Neural cell (in vitro differentiated cells): ENCODE data around the gene SLC44A5. TPM values are rescaled to one million over a fixed set of nuclear protein-coding genes. Genes with fewer than 3 reads are reported as not detected.

Experiments
- H2AFZ ChIP-seq: fragments of 200-600, 300-800 bp; sonication (generic), shearing (Covaris generic); 2 replicates; pipeline ENCODE4 v1.6.0; 2014; ENCODE audit warnings: low read depth, mild to moderate bottlenecking, antibody characterized with exemption, low read length, moderate library complexity
- H3F3A ChIP-seq: fragments of 200-600 bp; shearing (Covaris generic); 2 replicates; pipeline ENCODE4 v1.6.1; 2016; ENCODE audit warnings: mild to moderate bottlenecking, moderate library complexity, mixed read lengths, antibody characterized with exemption, low read length; ENCODE audit not compliant: insufficient read depth, poor library complexity, severe bottlenecking
- H3K27ac ChIP-seq: fragments of 200-600, 300-800 bp; sonication (generic), shearing (Covaris generic); 2 replicates; pipeline ENCODE4 v1.5.1; 2014; ENCODE audit warnings: mild to moderate bottlenecking, low read length, moderate library complexity
- H3K27me3 ChIP-seq: fragments of 300-800, 200-600 bp; sonication (generic), shearing (Covaris generic); 2 replicates; pipeline ENCODE4 v1.6.0; 2014; ENCODE audit warnings: mild to moderate bottlenecking, low read depth, low read length, moderate library complexity; ENCODE audit not compliant: insufficient read depth
- H3K36me3 ChIP-seq: fragments of 300-800, 200-600 bp; sonication (generic), shearing (Covaris generic); 2 replicates; pipeline ENCODE4 v1.5.1; 2014; ENCODE audit warnings: mild to moderate bottlenecking, antibody characterized with exemption, low read length, moderate library complexity; ENCODE audit not compliant: insufficient read depth
- H3K4me2 ChIP-seq: fragments of 300-800, 200-600 bp; sonication (generic), shearing (Covaris generic); 2 replicates; pipeline ENCODE4 v1.6.0; 2014; ENCODE audit warnings: mild to moderate bottlenecking, low read length
- H3K4me3 ChIP-seq: fragments of 300-800, 200-600 bp; sonication (generic), shearing (Covaris generic); 2 replicates; pipeline ENCODE4 v1.5.1; 2014; ENCODE audit warnings: mild to moderate bottlenecking, low read length, moderate library complexity
- H3K79me2 ChIP-seq: fragments of 200-600 bp; shearing (Covaris generic); replicated peaks from 2 replicates; pipeline ENCODE4 v1.6.0; 2014; ENCODE audit warnings: mild to moderate bottlenecking, low read length, moderate library complexity; ENCODE audit not compliant: insufficient read depth
- H3K9ac ChIP-seq: fragments of 300-800, 200-600 bp; sonication (generic), shearing (Covaris generic); 2 replicates; pipeline ENCODE4 v1.6.1; 2016; ENCODE audit warnings: mild to moderate bottlenecking, low read length, mixed read lengths
- H3K9me2 ChIP-seq: fragments of 200-600 bp; shearing (Covaris generic); 2 replicates; pipeline ENCODE4 v1.6.1; 2016; ENCODE audit warnings: mild to moderate bottlenecking, low read length, mixed read lengths; ENCODE audit not compliant: insufficient read depth
- H3K9me3 ChIP-seq: fragments of 200-600, 300-800 bp; sonication (generic), shearing (Covaris generic); 2 replicates; pipeline ENCODE4 v1.6.1; 2016; ENCODE audit warnings: mild to moderate bottlenecking, mixed run types, low read length, moderate library complexity, mixed read lengths
- H4K20me1 ChIP-seq: fragments of 200-600 bp; shearing (Covaris generic); 2 replicates; pipeline ENCODE4 v1.6.1; 2016; ENCODE audit warnings: mild to moderate bottlenecking, mixed run types; ENCODE audit not compliant: insufficient read depth
- EP300 ChIP-seq: fragments of 450-650 bp; conservative IDR thresholded peaks from 2 replicates; pipeline ENCODE4 v1.6.1; 2014; ENCODE audit warnings: antibody characterized with exemption, mild to moderate bottlenecking, moderate library complexity; ENCODE audit not compliant: poor library complexity, severe bottlenecking
- EZH2 ChIP-seq: fragments of 200-600, 300-800 bp; shearing (Covaris generic), sonication (generic); IDR thresholded peaks from 2 replicates; pipeline ENCODE4 v1.6.1; 2014; ENCODE audit warnings: antibody characterized with exemption, low read length, borderline replicate concordance, mild to moderate bottlenecking; ENCODE audit not compliant: insufficient read depth, poor library complexity, severe bottlenecking
- MXI1 ChIP-seq: fragments of 450-650 bp; conservative IDR thresholded peaks from 2 replicates; pipeline ENCODE4 v1.6.1; 2014; ENCODE audit warnings: antibody characterized with exemption, mild to moderate bottlenecking; ENCODE audit not compliant: poor library complexity, severe bottlenecking
- POLR2AphosphoS5 ChIP-seq: IDR thresholded peaks from 2 replicates; pipeline ENCODE4 v1.6.1; 2012
- RAD21 ChIP-seq: fragments of 450-650 bp; conservative IDR thresholded peaks from 2 replicates; pipeline ENCODE4 v1.6.1; 2014; ENCODE audit warnings: antibody characterized with exemption, mild to moderate bottlenecking, moderate library complexity
- SMC3 ChIP-seq: fragments of 450-650 bp; conservative IDR thresholded peaks from 2 replicates; pipeline ENCODE4 v1.6.1; 2014; ENCODE audit warnings: antibody characterized with exemption, mild to moderate bottlenecking, moderate library complexity; ENCODE audit not compliant: poor library complexity
- TAF1 ChIP-seq: IDR thresholded peaks from 2 replicates; pipeline ENCODE4 v1.6.1; 2012; ENCODE audit warnings: low read depth
- polyA plus RNA-seq: library from polyadenylated mRNA; depleted of rRNA; stranded (reverse); fragments of >200 nt; gene quantifications from 2 replicates; pipeline ENCODE4 v1.2.3, GENCODE V29; 2014
- TF ChIP-seq, protein P1 (sequence below): fragments of 450-650 bp; IDR thresholded peaks from 2 replicates; pipeline ENCODE4 v1.5.1; 2014; ENCODE audit warnings: antibody characterized with exemption, mild to moderate bottlenecking, moderate library complexity; ENCODE audit not compliant: poor library complexity, severe bottlenecking
- TF ChIP-seq, protein P2 (sequence below): IDR thresholded peaks from 2 replicates; pipeline ENCODE4 v1.6.1; 2012; ENCODE audit warnings: borderline replicate concordance

Gene SLC44A5
- polyA plus RNA-seq, 1 donor from 2014 or later, result 53.0 TPM

DNA sequence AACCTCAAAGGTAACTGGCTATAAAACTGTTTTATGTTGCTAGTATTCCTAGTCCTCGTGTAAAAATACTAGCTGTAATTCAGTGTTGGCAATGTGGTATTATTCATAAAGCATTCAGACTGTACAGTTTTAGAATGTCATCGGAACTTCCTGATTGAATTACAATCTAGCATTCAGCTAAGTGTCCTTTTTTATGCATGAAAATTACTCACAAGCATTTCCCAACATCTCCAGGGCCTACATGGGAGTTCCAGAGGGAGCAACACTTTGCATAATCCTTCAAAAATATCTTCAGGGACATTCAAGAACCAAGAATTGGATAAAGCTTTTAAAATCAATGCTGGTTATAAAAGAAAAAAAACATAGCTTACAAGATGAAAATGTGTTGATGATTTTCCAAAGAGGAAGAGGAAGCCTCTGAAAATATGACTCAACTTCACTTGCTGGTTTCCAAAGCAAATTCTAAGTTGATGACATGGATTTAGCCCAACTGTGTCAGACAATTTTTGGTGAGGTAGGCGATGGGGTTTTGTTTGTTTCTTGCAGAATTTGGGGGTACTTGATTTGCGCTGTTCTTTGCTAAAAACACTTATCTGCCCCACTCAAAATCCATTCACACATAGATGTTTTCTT lies 137.8 kb downstream of the SLC44A5 start:
- H4K20me1 ChIP-seq, result no peaks in the 10 kb centered on the region
- TF ChIP-seq EZH2 (no peak), SMC3 (no peak), EP300 (no peak), RAD21 (no peak), TAF1 (no peak), POLR2AphosphoS5 (no peak)
- TF ChIP-seq, protein P1, sequence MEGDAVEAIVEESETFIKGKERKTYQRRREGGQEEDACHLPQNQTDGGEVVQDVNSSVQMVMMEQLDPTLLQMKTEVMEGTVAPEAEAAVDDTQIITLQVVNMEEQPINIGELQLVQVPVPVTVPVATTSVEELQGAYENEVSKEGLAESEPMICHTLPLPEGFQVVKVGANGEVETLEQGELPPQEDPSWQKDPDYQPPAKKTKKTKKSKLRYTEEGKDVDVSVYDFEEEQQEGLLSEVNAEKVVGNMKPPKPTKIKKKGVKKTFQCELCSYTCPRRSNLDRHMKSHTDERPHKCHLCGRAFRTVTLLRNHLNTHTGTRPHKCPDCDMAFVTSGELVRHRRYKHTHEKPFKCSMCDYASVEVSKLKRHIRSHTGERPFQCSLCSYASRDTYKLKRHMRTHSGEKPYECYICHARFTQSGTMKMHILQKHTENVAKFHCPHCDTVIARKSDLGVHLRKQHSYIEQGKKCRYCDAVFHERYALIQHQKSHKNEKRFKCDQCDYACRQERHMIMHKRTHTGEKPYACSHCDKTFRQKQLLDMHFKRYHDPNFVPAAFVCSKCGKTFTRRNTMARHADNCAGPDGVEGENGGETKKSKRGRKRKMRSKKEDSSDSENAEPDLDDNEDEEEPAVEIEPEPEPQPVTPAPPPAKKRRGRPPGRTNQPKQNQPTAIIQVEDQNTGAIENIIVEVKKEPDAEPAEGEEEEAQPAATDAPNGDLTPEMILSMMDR, result no peak
- TF ChIP-seq, protein P2, sequence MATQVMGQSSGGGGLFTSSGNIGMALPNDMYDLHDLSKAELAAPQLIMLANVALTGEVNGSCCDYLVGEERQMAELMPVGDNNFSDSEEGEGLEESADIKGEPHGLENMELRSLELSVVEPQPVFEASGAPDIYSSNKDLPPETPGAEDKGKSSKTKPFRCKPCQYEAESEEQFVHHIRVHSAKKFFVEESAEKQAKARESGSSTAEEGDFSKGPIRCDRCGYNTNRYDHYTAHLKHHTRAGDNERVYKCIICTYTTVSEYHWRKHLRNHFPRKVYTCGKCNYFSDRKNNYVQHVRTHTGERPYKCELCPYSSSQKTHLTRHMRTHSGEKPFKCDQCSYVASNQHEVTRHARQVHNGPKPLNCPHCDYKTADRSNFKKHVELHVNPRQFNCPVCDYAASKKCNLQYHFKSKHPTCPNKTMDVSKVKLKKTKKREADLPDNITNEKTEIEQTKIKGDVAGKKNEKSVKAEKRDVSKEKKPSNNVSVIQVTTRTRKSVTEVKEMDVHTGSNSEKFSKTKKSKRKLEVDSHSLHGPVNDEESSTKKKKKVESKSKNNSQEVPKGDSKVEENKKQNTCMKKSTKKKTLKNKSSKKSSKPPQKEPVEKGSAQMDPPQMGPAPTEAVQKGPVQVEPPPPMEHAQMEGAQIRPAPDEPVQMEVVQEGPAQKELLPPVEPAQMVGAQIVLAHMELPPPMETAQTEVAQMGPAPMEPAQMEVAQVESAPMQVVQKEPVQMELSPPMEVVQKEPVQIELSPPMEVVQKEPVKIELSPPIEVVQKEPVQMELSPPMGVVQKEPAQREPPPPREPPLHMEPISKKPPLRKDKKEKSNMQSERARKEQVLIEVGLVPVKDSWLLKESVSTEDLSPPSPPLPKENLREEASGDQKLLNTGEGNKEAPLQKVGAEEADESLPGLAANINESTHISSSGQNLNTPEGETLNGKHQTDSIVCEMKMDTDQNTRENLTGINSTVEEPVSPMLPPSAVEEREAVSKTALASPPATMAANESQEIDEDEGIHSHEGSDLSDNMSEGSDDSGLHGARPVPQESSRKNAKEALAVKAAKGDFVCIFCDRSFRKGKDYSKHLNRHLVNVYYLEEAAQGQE, result no peak
- H3K27ac ChIP-seq, result no peak overlapping the region
- no peaks in the 10 kb centered on the region for H3K9me3 ChIP-seq
- H2AFZ ChIP-seq, result no peak overlapping the region
- no peaks in the 10 kb centered on the region for H3F3A ChIP-seq
- H3K9me2 ChIP-seq, result no peaks in the 10 kb centered on the region
- no peak overlapping the region for H3K4me3 ChIP-seq
- H3K36me3 ChIP-seq, result no peaks in the 10 kb centered on the region
- no peaks in the 10 kb centered on the region for H3K79me2 ChIP-seq
- H3K27me3 ChIP-seq, result no peaks in the 10 kb centered on the region
- no peak overlapping the region for H3K9ac ChIP-seq
- H3K4me2 ChIP-seq, result no peak overlapping the region

DNA sequence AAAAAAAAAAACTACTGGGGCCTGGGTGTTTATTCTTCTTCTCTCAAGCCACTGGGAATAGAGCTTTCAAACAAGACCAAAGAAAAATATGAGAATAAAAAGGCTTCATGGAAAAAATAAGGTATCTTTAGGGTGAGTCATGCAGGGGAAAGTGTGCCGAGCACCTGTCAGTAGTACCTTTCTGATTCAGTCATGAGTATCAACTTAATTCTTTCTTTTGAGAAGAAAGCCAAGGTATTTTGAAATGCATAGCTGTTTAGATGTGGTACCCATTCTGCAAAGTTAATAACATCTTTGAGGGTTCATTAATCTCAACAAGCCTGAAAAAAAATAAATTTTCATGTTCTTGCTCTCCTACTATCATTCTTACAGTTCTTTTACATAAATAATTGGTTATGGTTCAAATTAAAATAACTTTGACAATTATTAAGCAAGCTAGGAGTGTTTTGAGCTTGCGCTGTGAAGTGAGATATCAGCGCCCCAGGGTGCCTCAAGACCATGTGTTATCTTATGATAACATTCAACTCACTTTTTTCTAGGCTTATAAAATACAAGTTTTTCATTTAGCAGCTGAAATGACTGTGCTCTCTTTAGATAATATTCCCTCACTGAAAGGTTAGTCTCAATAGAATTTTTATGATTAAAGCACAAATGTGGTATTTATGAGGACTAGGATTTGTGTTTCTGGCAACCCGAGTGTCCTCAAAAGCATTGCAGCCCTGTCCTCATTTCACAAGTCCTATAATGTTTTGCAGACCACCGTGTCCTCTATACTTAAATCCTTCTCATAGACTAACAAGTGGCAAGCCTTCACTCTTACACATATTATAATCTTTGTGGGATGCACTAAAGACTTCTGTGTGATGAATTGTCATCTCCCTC lies 138.6 kb downstream of the SLC44A5 start:
- H3F3A ChIP-seq, result no peaks in the 10 kb centered on the region
- no peaks in the 10 kb centered on the region for H3K36me3 ChIP-seq
- H3K4me2 ChIP-seq, result no peak overlapping the region
- no peak overlapping the region for H3K4me3 ChIP-seq
- no peaks in the 10 kb centered on the region for H3K27me3 ChIP-seq
- H4K20me1 ChIP-seq, result no peaks in the 10 kb centered on the region
- no peaks in the 10 kb centered on the region for H3K9me3 ChIP-seq
- H3K27ac ChIP-seq, result no peak overlapping the region
- no peaks in the 10 kb centered on the region for H3K79me2 ChIP-seq
- no peaks in the 10 kb centered on the region for H3K9me2 ChIP-seq
- H3K9ac ChIP-seq, result no peak overlapping the region
- TF ChIP-seq, protein P1, result no peak
- TF ChIP-seq TAF1, result no peak
- TF ChIP-seq, protein P2, result no peak
- no peak for TF ChIP-seq EP300
- TF ChIP-seq SMC3, result no peak
- no peak for TF ChIP-seq POLR2AphosphoS5
- TF ChIP-seq EZH2, result no peak
- TF ChIP-seq MXI1, result no peak
- TF ChIP-seq RAD21, result no peak
- no peak overlapping the region for H2AFZ ChIP-seq
